ENCODE results near the gene FRMPD2.

The FRMPD2 gene

GRCh38 chr10:48274636-48275035 is at the start of gene FRMPD2:
TSS of gene FRMPD2 (minus strand) at chr10:48274696. CDS start at chr10:48274567, 129 bp downstream.
- H3K4me1 ChIP-seq (ENCODE audit: insufficient read depth, insufficient read length) = peaks cover 7% of the 10 kb centered on the region
- DNase-seq (ENCODE audit: low read depth, low spot score) = peak; percentile 6
- H3K27me3 ChIP-seq (ENCODE audit: insufficient read depth, insufficient read length) = no peaks in the 10 kb centered on the region
- H3K4me3 ChIP-seq (ENCODE audit: insufficient read length, low read depth) = no peak within 1 kb of the TSS
- H3K36me3 ChIP-seq (ENCODE audit: insufficient read depth, insufficient read length, low read length) = no peaks in the 10 kb centered on the region
- TF ChIP-seq YY1 (IDR thresholded peaks at IDR 0.05; ENCODE audit: insufficient read depth, insufficient read length) = no peak
- no peak for TF ChIP-seq ZNF274 (IDR thresholded peaks at IDR 0.05; ENCODE audit: low read depth, low read length)
- no peak for TF ChIP-seq SUZ12 (IDR thresholded peaks at IDR 0.05; ENCODE audit: extremely low read depth, insufficient read depth, insufficient read length)
- no peaks in the 10 kb centered on the region for H3K9me3 ChIP-seq (ENCODE audit: insufficient read depth, low read length)
- H3K9ac ChIP-seq (ENCODE audit: insufficient read length, low read depth) = peak within 1 kb of the TSS; percentile 18

- Histone ChIP-seq H3K4me1 (ENCODE audit: insufficient read depth, insufficient read length) (no peaks in the 10 kb centered on the region), H3K36me3 (ENCODE audit: insufficient read depth, insufficient read length, low read length) (no peaks in the 10 kb centered on the region), H3K4me3 (ENCODE audit: insufficient read length, low read depth) (no peak overlapping the region), H3K27me3 (ENCODE audit: insufficient read depth, insufficient read length) (no peaks in the 10 kb centered on the region), H3K9me3 (ENCODE audit: insufficient read depth, low read length) (no peaks in the 10 kb centered on the region), H3K9ac (ENCODE audit: insufficient read length, low read depth) (no peak overlapping the region)
- DNase-seq (ENCODE audit: low read depth, low spot score) = no peak
- TF ChIP-seq YY1 (IDR thresholded peaks at IDR 0.05; ENCODE audit: insufficient read depth, insufficient read length) = no peak
- no peak for TF ChIP-seq SUZ12 (IDR thresholded peaks at IDR 0.05; ENCODE audit: extremely low read depth, insufficient read depth, insufficient read length)
- no peak for TF ChIP-seq ZNF274 (IDR thresholded peaks at IDR 0.05; ENCODE audit: low read depth, low read length)
Measured at GRCh38 chr10:48322017-48322416, 47.5 kb upstream of the FRMPD2 start.

GRCh38 chr10:48317321-48317990 is 43.0 kb upstream of the FRMPD2 start:
- TF ChIP-seq SUZ12 (IDR thresholded peaks at IDR 0.05; ENCODE audit: extremely low read depth, insufficient read depth, insufficient read length) (no peak), YY1 (IDR thresholded peaks at IDR 0.05; ENCODE audit: insufficient read depth, insufficient read length) (no peak), ZNF274 (IDR thresholded peaks at IDR 0.05; ENCODE audit: low read depth, low read length) (no peak)
- Histone ChIP-seq H3K4me1 (ENCODE audit: insufficient read depth, insufficient read length) (no peaks in the 10 kb centered on the region), H3K36me3 (ENCODE audit: insufficient read depth, insufficient read length, low read length) (no peaks in the 10 kb centered on the region), H3K9ac (ENCODE audit: insufficient read length, low read depth) (no peak overlapping the region), H3K4me3 (ENCODE audit: insufficient read length, low read depth) (no peak overlapping the region), H3K27me3 (ENCODE audit: insufficient read depth, insufficient read length) (no peaks in the 10 kb centered on the region), H3K9me3 (ENCODE audit: insufficient read depth, low read length) (no peaks in the 10 kb centered on the region)
- DNase-seq (ENCODE audit: low read depth, low spot score) = no peak

- H3K9me3 ChIP-seq (ENCODE audit: insufficient read depth, low read length) = no peaks in the 10 kb centered on the region
- no peak overlapping the region for H3K9ac ChIP-seq (ENCODE audit: insufficient read length, low read depth)
- no peaks in the 10 kb centered on the region for H3K4me1 ChIP-seq (ENCODE audit: insufficient read depth, insufficient read length)
- H3K4me3 ChIP-seq (ENCODE audit: insufficient read length, low read depth) = no peak overlapping the region
- DNase-seq (ENCODE audit: low read depth, low spot score) = no peak
- TF ChIP-seq YY1 (IDR thresholded peaks at IDR 0.05; ENCODE audit: insufficient read depth, insufficient read length) (no peak), SUZ12 (IDR thresholded peaks at IDR 0.05; ENCODE audit: extremely low read depth, insufficient read depth, insufficient read length) (no peak), ZNF274 (IDR thresholded peaks at IDR 0.05; ENCODE audit: low read depth, low read length) (no peak)
- no peaks in the 10 kb centered on the region for H3K27me3 ChIP-seq (ENCODE audit: insufficient read depth, insufficient read length)
- H3K36me3 ChIP-seq (ENCODE audit: insufficient read depth, insufficient read length, low read length) = no peaks in the 10 kb centered on the region
Measured at GRCh38 chr10:48316236-48316635, 41.7 kb upstream of the FRMPD2 start.

GRCh38 chr10:48314107-48314506 is 39.6 kb upstream of the FRMPD2 start:
- no peak overlapping the region for H3K9ac ChIP-seq (ENCODE audit: insufficient read length, low read depth)
- H3K4me3 ChIP-seq (ENCODE audit: insufficient read length, low read depth) = no peak overlapping the region
- DNase-seq (ENCODE audit: low read depth, low spot score) = no peak
- H3K4me1 ChIP-seq (ENCODE audit: insufficient read depth, insufficient read length) = no peaks in the 10 kb centered on the region
- H3K27me3 ChIP-seq (ENCODE audit: insufficient read depth, insufficient read length) = no peaks in the 10 kb centered on the region
- no peaks in the 10 kb centered on the region for H3K9me3 ChIP-seq (ENCODE audit: insufficient read depth, low read length)
- TF ChIP-seq SUZ12 (IDR thresholded peaks at IDR 0.05; ENCODE audit: extremely low read depth, insufficient read depth, insufficient read length) (no peak), YY1 (IDR thresholded peaks at IDR 0.05; ENCODE audit: insufficient read depth, insufficient read length) (no peak), ZNF274 (IDR thresholded peaks at IDR 0.05; ENCODE audit: low read depth, low read length) (no peak)
- H3K36me3 ChIP-seq (ENCODE audit: insufficient read depth, insufficient read length, low read length) = peaks cover under 1% of the 10 kb centered on the region

- Histone ChIP-seq H3K27me3 (ENCODE audit: insufficient read depth, insufficient read length) (peaks cover 13% of the 10 kb centered on the region), H3K4me1 (ENCODE audit: insufficient read depth, insufficient read length) (peaks cover 2% of the 10 kb centered on the region), H3K9ac (ENCODE audit: insufficient read length, low read depth) (no peak overlapping the region), H3K36me3 (ENCODE audit: insufficient read depth, insufficient read length, low read length) (peaks cover 3% of the 10 kb centered on the region), H3K9me3 (ENCODE audit: insufficient read depth, low read length) (no peaks in the 10 kb centered on the region), H3K4me3 (ENCODE audit: insufficient read length, low read depth) (no peak overlapping the region)
- DNase-seq (ENCODE audit: low read depth, low spot score) = no peak
- TF ChIP-seq SUZ12 (IDR thresholded peaks at IDR 0.05; ENCODE audit: extremely low read depth, insufficient read depth, insufficient read length) = no peak
- no peak for TF ChIP-seq YY1 (IDR thresholded peaks at IDR 0.05; ENCODE audit: insufficient read depth, insufficient read length)
- TF ChIP-seq ZNF274 (IDR thresholded peaks at IDR 0.05; ENCODE audit: low read depth, low read length) = no peak
Measured at GRCh38 chr10:48309711-48310226, 35.3 kb upstream of the FRMPD2 start.

GRCh38 chr10:48307711-48308018 is 33.2 kb upstream of the FRMPD2 start:
- no peak for DNase-seq (ENCODE audit: low read depth, low spot score)
- peak overlapping the region; percentile 71 for H3K4me3 ChIP-seq (ENCODE audit: insufficient read length, low read depth)
- H3K27me3 ChIP-seq (ENCODE audit: insufficient read depth, insufficient read length) = peaks cover 19% of the 10 kb centered on the region
- peaks cover 2% of the 10 kb centered on the region for H3K4me1 ChIP-seq (ENCODE audit: insufficient read depth, insufficient read length)
- H3K9me3 ChIP-seq (ENCODE audit: insufficient read depth, low read length) = no peaks in the 10 kb centered on the region
- TF ChIP-seq YY1 (IDR thresholded peaks at IDR 0.05; ENCODE audit: insufficient read depth, insufficient read length) (no peak), ZNF274 (IDR thresholded peaks at IDR 0.05; ENCODE audit: low read depth, low read length) (no peak), SUZ12 (IDR thresholded peaks at IDR 0.05; ENCODE audit: extremely low read depth, insufficient read depth, insufficient read length) (no peak)
- peaks cover 3% of the 10 kb centered on the region for H3K36me3 ChIP-seq (ENCODE audit: insufficient read depth, insufficient read length, low read length)
- H3K9ac ChIP-seq (ENCODE audit: insufficient read length, low read depth) = peak overlapping the region; percentile 86
